ENCODE results near the gene ADAM33.

ADAM33 gene, protein sequence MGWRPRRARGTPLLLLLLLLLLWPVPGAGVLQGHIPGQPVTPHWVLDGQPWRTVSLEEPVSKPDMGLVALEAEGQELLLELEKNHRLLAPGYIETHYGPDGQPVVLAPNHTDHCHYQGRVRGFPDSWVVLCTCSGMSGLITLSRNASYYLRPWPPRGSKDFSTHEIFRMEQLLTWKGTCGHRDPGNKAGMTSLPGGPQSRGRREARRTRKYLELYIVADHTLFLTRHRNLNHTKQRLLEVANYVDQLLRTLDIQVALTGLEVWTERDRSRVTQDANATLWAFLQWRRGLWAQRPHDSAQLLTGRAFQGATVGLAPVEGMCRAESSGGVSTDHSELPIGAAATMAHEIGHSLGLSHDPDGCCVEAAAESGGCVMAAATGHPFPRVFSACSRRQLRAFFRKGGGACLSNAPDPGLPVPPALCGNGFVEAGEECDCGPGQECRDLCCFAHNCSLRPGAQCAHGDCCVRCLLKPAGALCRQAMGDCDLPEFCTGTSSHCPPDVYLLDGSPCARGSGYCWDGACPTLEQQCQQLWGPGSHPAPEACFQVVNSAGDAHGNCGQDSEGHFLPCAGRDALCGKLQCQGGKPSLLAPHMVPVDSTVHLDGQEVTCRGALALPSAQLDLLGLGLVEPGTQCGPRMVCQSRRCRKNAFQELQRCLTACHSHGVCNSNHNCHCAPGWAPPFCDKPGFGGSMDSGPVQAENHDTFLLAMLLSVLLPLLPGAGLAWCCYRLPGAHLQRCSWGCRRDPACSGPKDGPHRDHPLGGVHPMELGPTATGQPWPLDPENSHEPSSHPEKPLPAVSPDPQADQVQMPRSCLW

DNA sequence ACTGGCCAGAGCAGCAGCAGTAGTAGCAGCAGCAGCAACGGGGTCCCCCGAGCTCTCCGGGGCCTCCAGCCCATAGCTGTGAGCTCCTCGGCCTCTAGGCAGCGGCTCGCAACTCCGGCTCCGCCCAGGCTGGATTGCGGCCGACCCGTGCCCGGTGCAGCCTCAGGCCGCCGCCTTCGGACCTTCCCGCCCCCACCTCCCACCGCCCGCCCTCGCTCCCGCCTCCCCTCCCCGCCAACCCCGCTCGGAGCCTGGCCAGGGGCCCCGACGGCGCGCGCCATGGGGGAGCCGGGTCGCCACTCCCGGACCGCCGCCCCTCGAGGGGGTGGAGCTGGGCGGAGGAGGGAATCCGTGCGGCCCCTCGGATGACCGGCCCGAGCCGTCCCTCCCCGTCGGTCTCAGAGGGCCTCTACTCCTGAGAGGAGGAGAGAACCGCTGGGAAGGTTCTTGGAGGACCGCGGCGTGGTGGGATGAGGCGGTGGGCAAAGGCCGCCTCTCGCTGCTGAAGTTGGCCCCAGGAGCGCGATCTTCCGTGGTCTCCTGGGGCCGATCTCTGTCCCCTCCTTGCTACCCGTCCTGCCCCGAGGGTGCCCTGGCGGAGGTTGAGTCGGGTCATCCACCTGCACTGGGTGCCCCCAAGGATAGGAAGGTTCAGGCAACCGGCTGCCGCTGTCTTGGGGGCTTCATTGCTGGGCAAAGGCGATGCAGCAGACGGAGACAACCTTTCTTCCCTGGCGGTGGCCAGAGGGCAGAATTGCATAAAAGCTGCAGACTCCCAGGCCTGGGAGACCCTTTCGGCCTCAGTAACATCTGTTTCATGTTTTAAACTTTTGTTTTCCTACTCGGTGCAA lies at the start of gene ADAM33:
TSS of gene ADAM33 (minus strand) at position 80 of the 851 bp plus-strand sequence. CDS start at position 74, 6 bp downstream.
- no peak for DNase-seq

GRCh38 chr20:3730803-3731672 lies 49.2 kb upstream of the ADAM33 start:
- no peak for DNase-seq

DNA sequence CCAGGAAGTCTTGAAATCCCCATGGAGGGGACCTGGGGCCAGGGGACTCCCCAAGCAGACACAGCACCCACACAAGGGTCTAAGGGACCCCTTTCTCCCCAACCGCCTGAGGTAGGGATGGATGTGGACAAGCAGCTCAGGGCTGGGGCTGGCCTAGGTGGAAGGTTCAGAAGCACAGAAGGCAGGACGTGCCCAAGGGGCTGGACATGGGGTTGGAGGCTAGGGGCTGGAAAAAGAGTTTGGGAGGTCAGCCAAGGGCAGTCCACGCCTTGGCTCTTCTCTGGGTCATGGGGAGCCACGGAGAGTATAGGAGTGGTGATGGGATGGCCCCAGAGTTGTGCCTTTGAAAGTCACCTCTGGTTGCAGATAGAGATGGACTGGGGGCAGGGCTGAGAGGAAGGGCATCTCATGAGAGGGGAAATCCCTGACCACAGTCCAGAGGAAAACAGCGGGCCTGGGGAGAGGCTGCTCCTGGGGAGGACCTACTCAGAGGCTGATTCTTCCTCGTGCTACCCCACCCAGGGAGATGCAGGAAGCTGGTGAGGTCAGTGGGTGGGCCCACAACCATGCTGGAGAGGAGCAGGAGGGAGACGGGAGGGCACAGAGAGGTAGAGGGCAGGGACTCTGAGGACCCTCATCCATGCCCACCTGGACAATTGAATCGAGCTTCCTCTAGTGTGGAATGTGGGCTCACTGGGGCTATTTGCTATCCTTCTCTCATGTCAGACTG lies 48.2 kb upstream of the ADAM33 start:
- no peak for DNase-seq

DNA sequence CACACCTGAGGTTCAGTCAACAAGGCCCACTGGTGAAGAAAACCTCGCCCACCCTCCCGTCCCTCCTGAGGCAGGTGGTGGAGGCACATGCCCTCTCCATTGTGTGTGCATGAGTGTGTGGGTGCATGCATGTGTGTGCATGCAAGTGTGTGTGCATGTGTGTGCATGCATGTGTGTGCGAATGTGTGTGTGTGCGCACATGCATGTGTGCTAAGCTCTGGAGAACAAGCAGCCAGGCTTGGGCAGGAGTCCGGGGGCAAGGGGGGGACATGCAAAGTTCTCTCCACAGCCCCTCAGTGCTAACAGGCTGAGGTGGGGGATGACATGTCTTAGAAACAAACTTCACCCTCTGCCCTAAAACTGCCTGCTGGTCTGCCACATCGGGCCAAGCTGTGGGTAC lies 47.6 kb upstream of the ADAM33 start:
- no peak for DNase-seq

DNA sequence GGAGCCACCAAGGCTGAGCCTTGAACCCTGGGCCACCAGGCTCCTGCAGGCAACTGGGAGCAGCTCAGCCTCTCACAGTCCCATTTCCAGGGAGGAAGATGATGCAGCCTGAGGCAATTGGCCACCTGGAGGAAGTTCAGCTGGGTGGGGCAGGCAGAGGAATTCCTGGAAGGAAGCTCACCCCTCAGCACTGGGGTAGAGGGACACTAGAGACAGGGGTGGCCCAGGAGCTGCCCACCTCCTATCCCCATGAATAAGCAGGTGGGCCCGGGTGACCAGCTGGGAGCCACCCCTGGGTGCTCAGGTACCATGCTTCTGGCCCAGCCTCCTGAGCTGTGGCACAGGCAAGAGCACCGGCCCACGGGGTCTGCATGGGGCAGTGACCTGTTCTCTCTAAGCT lies 47.1 kb upstream of the ADAM33 start:
- DNase-seq, result no peak

DNA sequence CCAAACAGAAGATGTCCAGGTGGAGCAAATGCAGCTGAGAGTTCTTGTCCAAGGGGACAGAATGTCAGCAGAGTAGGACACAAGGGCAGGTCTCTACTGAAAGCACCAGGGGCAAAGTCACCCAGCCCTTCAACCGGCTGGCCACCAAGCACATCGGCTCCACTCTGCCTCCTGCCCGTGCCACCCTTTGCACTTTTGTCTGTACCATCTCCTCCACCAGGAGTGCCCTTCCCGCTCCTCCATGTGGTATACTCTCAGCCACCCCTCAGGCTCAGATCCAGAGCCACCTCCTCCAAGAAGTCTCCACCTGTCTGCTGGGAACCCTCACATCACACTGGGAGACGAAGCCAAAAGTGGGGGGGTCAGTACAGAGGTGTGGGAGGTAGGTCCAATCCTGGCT lies 46.5 kb upstream of the ADAM33 start:
- no peak for DNase-seq

GRCh38 chr20:3727401-3728021 lies 45.7 kb upstream of the ADAM33 start:
- DNase-seq, result no peak

- no peak for DNase-seq
These were observed 42.5 kb upstream of the ADAM33 start for GRCh38 chr20:3724356-3724755.

DNA sequence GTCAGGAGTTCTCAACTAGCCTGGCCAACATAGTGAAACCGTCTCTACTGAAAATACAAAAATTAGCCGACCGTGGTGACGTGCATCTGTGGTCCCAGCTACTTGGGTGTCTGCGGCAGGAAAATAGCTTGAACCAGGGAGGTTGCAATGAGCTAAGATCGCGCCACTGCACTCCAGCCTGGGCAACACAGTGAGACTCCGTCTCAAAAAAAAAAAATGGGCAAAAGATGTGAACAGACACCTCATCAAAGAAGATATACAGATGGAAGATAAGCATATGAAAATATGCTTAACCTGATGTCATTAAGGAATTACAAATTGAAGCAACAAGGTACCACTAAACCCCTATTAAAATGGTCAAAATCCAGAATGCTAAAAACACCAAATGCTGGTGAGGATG lies 41.5 kb upstream of the ADAM33 start:
- DNase-seq, result no peak

DNA sequence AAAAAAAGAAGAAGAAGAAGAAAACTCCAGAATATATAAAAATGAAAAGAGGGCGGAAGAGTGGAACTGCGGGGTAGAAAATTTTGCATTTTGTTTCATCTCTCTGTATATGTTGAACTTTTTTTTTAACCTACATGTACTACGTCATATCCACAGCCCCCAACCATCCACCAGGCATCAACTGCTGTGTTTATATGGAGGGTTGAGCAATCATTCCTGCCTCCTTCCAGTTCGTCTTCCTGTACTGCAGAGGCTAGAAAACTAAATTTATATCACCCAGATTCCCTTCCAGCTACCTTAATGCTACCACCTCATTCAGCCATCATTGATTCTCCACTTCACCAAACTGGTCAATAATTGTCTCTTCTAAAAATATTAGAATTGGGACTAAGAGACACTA lies 40.1 kb upstream of the ADAM33 start:
- no peak for DNase-seq

DNA sequence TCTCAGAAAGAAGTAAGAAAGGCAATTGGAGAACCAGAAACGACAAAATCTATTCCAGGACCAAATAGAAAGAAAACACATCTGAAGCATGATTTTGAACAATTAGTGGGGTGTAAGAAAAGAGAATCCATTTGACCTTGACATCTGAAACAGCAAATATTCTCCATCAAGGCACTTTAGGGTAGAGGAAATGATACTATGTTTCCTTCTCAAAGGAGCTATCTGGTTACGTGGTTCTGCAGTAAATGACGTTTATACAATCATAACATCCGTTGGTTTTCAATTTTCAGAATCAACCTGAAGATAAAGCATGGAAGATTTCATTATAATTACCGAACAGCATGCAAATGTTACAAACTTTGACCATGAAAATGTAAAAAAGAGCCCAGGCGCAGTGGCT lies 38.8 kb upstream of the ADAM33 start:
- DNase-seq, result no peak

GRCh38 chr20:3720068-3720467 lies 38.3 kb upstream of the ADAM33 start:
- DNase-seq, result no peak

GRCh38 chr20:3719046-3719445 lies 37.2 kb upstream of the ADAM33 start:
- DNase-seq, result no peak

- peak; percentile 34 for DNase-seq
These were observed 34.5 kb upstream of the ADAM33 start for GRCh38 chr20:3716195-3716834.

DNA sequence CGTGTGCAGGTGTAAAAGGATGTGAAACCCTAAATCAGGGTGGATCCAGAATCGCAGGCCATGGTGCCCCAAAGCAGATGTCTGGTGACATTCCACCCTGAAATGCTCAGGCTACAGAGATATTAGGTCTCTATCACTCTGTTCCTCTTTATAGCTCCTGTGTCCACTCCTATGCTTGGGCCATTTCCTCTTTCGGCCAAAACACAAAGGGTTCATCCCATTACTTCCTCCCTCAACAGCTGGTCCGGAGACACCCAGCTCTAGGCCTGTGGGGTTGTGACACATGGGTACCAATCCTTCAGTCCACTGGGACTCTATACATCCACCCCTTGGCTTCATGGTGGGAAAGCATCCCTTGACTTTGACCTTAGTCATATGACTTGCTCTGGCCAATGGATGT lies 32.3 kb upstream of the ADAM33 start:
- DNase-seq, result no peak

GRCh38 chr20:3712279-3712873 lies 30.6 kb upstream of the ADAM33 start, which contains the start of gene SIGLEC1:
TSS of gene SIGLEC1 (minus strand) at chr20:3712600. CDS start at chr20:3707128, 5,472 bp downstream.
- DNase-seq, result no peak

DNA sequence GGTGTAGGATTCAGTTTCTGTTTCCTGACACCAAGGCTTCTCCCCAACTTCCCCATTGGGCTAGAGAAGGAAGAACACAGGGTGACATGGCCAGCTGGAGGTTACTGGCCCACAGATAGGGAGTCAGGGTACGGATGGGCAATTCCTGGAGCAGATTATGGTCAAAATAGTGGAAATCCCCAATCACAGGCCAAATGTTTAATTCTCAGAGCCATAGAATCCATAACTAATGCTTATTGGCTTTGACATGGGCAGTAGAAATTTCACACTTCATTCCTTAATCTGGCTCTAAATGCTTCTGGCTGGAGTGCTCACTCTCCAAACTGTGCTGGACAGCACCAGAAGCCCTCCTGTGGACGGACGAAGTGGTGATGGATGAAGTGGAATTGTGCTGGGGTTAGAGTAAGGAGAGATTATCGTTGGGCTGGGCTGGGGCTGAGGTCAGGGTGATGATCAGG lies 29.7 kb upstream of the ADAM33 start:
- no peak for DNase-seq

- no peak for DNase-seq
These were observed 29.1 kb upstream of the ADAM33 start for GRCh38 chr20:3710703-3711483.

DNA sequence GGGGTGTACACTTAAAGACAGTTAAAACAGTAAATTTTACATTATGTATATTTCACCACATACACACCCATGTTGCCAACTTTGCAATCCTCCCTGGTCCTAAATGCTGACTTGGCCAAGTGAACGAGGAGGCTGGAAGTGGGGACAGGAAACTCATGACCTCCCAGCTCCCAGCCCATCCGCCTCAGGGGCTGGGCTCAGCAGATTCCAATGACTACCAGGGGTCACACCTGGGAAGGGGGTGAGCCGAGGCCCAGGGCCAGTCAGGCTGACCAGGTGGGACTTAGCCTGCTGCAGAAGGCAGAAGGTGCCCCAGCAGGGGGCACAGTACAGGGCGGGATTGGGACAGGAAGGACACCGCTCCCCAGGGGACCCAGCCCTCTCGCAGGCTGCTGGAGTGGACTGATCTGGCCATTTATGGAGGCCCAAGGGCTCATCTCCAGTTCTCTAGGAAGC lies 28.2 kb upstream of the ADAM33 start:
- no peak for DNase-seq

Data from kidney glomerular epithelial cell (primary cell).